Fibroblast of skin of right quadriceps (primary cell): Measurements from ENCODE around the gene GPC1.

Experiments used
- DNase-seq: peaks from one replicate; pipeline ENCODE4 v3.0.0-alpha.2; 2013

GPC1 gene

GRCh38 chr2:240502430-240503121 is 67.1 kb downstream of the GPC1 start:
- no peak for DNase-seq

- no peak for DNase-seq
Observed at GRCh38 chr2:240503375-240503774, 67.9 kb downstream of the GPC1 start.

GRCh38 chr2:240503848-240504247 is 68.4 kb downstream of the GPC1 start:
- DNase-seq, result no peak

GRCh38 chr2:240505910-240506309 is 70.4 kb downstream of the GPC1 start:
- DNase-seq, result no peak

GRCh38 chr2:240506406-240507059 is 71.1 kb downstream of the GPC1 start:
- DNase-seq, result no peak

GRCh38 chr2:240507060-240507777 is 71.8 kb downstream of the GPC1 start:
- DNase-seq, result no peak

GRCh38 chr2:240507778-240508251 is 72.4 kb downstream of the GPC1 start:
- no peak for DNase-seq

GRCh38 chr2:240508832-240509545 is 73.5 kb downstream of the GPC1 start:
- no peak for DNase-seq

- no peak for DNase-seq
Observed at GRCh38 chr2:240509667-240510512, 74.4 kb downstream of the GPC1 start.

- no peak for DNase-seq
Observed at GRCh38 chr2:240510513-240511210, 75.2 kb downstream of the GPC1 start.

GRCh38 chr2:240511351-240512108 is 76.1 kb downstream of the GPC1 start:
- DNase-seq, result no peak

- DNase-seq, result no peak
Observed at GRCh38 chr2:240512109-240512485, 76.6 kb downstream of the GPC1 start.

- no peak for DNase-seq
Observed at GRCh38 chr2:240512666-240513535, 77.4 kb downstream of the GPC1 start.

GRCh38 chr2:240513549-240514287 is 78.3 kb downstream of the GPC1 start:
- DNase-seq, result peak; percentile 61

GRCh38 chr2:240514631-240515030 is 79.2 kb downstream of the GPC1 start:
- DNase-seq, result no peak

GRCh38 chr2:240517342-240517741 is 81.9 kb downstream of the GPC1 start:
- DNase-seq, result no peak
